ENCODE results near the gene BPIFB4. TPM values are rescaled to one million over a fixed set of nuclear protein-coding genes. Genes with fewer than 3 reads are reported as not detected.

The BPIFB4 gene
- total and polyA plus RNA-seq, 8 donors, result not detected

GRCh38 chr20:33059741-33060390 is 19.6 kb upstream of the BPIFB4 start:
- ATAC-seq (no peak), DNase-seq (no peak)
- no peaks in the 10 kb centered on the region for H3K9me3 ChIP-seq
- H3K4me1 ChIP-seq, result no peaks in the 10 kb centered on the region
- intact Hi-C loops (cut with DNase I), result no loop called here
- no peak overlapping the region for H3K27ac ChIP-seq
- TF ChIP-seq CTCF (IDR thresholded peaks at IDR 0.05), result no peak
- H3K27me3 ChIP-seq, result no peaks in the 10 kb centered on the region
- H3K36me3 ChIP-seq, result no peaks in the 10 kb centered on the region
- H3K4me3 ChIP-seq, result no peak overlapping the region

GRCh38 chr20:33061658-33062028 is 17.8 kb upstream of the BPIFB4 start:
- intact Hi-C loops (cut with DNase I), result no loop called here
- Histone ChIP-seq H3K36me3 (no peaks in the 10 kb centered on the region), H3K27ac (no peak overlapping the region), H3K9me3 (no peaks in the 10 kb centered on the region), H3K27me3 (no peaks in the 10 kb centered on the region), H3K4me1 (no peaks in the 10 kb centered on the region), H3K4me3 (no peak overlapping the region)
- ATAC-seq (no peak), DNase-seq (no peak)
- TF ChIP-seq CTCF (IDR thresholded peaks at IDR 0.05), result no peak

- no peaks in the 10 kb centered on the region for H3K27me3 ChIP-seq
- no peak overlapping the region for H3K4me3 ChIP-seq
- H3K27ac ChIP-seq, result no peak overlapping the region
- H3K9me3 ChIP-seq, result no peaks in the 10 kb centered on the region
- DNase-seq (peak in 1 of 4 donors; percentile 5), ATAC-seq (no peak)
- intact Hi-C loops (cut with DNase I), result no loop called here
- H3K36me3 ChIP-seq, result no peaks in the 10 kb centered on the region
- TF ChIP-seq CTCF (IDR thresholded peaks at IDR 0.05), result no peak
- no peaks in the 10 kb centered on the region for H3K4me1 ChIP-seq
Measured at GRCh38 chr20:33062105-33062824, 17.2 kb upstream of the BPIFB4 start.

- H3K4me1 ChIP-seq, result no peaks in the 10 kb centered on the region
- H3K36me3 ChIP-seq, result no peaks in the 10 kb centered on the region
- no peaks in the 10 kb centered on the region for H3K9me3 ChIP-seq
- intact Hi-C loops (cut with DNase I), result no loop called here
- TF ChIP-seq CTCF (IDR thresholded peaks at IDR 0.05), result no peak
- DNase-seq (no peak), ATAC-seq (no peak)
- no peaks in the 10 kb centered on the region for H3K27me3 ChIP-seq
- H3K27ac ChIP-seq, result no peak overlapping the region
- no peak overlapping the region for H3K4me3 ChIP-seq
Measured at GRCh38 chr20:33062825-33063149, 16.7 kb upstream of the BPIFB4 start.

- no peak for DNase-seq
- intact Hi-C loops (cut with DNase I), result no loop called here
- no peaks in the 10 kb centered on the region for H3K4me1 ChIP-seq
Measured at GRCh38 chr20:33063271-33063670, 16.2 kb upstream of the BPIFB4 start.

More at GRCh38 chr20:33063271-33063670, 16.2 kb upstream of the BPIFB4 start:
- Histone ChIP-seq H3K36me3 (no peaks in the 10 kb centered on the region), H3K27ac (no peak overlapping the region), H3K4me3 (no peak overlapping the region), H3K27me3 (no peaks in the 10 kb centered on the region), H3K9me3 (no peaks in the 10 kb centered on the region)
- ATAC-seq, result no peak
- no peak for TF ChIP-seq CTCF (IDR thresholded peaks at IDR 0.05)
